Ovary (tissue), 3 donors: ENCODE measurements around the gene DYNC1H1.

Experiments
- POLR2A ChIP-seq: fragments of 450-650 bp; IDR thresholded peaks from one replicate; pipeline ENCODE4 v1.6.1; 2017; ENCODE audit warnings: antibody characterized with exemption, mild to moderate bottlenecking, moderate library complexity
- TF ChIP-seq, protein P1 (sequence below), 3 donors: fragments of 450-650 bp in 2 of 3; fragments of 200-600 bp in 1 of 3; IDR thresholded peaks; one replicate each; pipeline versions ENCODE4 v1.5.1 to v1.8.0; 2016 to 2022; ENCODE audit warnings: antibody characterized with exemption in 3 of 3, mild to moderate bottlenecking in 1 of 3
- donor health status: DM: no; HTN: no; CAD: no.

DNA sequence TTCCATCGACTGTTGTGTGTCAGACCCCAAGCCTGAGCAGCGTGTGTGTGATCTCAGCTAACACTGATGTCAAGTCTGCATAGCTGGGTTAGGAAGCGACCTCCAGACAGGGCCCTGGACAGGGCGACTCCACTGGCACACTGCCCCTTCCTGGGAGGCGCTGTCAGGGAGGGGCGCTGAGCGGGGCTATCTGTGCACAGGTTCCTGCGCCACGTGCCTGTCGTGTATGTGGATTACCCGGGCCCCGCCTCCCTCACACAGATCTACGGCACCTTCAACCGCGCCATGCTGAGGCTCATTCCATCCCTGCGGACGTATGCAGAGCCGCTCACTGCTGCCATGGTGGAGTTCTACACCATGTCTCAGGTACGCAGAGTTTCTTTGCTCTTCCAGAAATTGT, 53.9 kb downstream of the DYNC1H1 start:
- TF ChIP-seq POLR2A: no peak
- TF ChIP-seq, protein P1, sequence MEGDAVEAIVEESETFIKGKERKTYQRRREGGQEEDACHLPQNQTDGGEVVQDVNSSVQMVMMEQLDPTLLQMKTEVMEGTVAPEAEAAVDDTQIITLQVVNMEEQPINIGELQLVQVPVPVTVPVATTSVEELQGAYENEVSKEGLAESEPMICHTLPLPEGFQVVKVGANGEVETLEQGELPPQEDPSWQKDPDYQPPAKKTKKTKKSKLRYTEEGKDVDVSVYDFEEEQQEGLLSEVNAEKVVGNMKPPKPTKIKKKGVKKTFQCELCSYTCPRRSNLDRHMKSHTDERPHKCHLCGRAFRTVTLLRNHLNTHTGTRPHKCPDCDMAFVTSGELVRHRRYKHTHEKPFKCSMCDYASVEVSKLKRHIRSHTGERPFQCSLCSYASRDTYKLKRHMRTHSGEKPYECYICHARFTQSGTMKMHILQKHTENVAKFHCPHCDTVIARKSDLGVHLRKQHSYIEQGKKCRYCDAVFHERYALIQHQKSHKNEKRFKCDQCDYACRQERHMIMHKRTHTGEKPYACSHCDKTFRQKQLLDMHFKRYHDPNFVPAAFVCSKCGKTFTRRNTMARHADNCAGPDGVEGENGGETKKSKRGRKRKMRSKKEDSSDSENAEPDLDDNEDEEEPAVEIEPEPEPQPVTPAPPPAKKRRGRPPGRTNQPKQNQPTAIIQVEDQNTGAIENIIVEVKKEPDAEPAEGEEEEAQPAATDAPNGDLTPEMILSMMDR (IDR thresholded peaks at IDR 0.05): no peak
